HG03103 (cell line): ENCODE results near the gene AMY1C.
"Not testable (repeated sequence)": the region's sequence is repeated elsewhere in the genome, so short reads cannot be mapped to it uniquely, and the experiment has no call there.

ENCODE experiments used
- ATAC-seq: cut with Tn5 transposase; IDR thresholded peaks from one replicate; pipeline ENCODE4 v1.9.1; 2021; ENCODE audit warnings: low read depth; ENCODE audit not compliant: unreplicated experiment

The AMY1C gene

GRCh38 chr1:103749598-103749997, at the start of gene AMY1C:
AMY1C (plus strand) TSS chr1:103749898; CDS start chr1:103750470, 572 bp downstream.
- not testable (repeated sequence) for ATAC-seq

DNA sequence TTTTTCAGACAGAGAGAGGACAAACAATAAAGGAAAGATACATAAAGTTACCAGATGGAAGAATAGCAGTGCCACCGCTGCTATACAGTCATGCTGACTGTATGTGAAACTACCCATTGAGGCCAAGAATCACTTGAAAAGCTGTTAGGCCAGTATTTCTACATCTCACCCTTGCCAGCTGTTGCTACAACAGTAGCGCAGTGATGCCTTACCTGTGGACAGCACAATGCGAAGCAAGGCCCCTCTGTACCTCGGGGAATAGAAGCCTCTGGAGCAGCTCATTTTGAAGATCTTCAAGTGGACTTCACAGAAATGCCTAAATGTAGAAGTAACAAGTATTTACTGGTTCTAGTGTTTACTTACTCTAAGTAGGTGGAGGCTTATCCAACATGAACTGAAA, 49.0 kb upstream of the AMY1C start:
- not testable (repeated sequence) for ATAC-seq

DNA sequence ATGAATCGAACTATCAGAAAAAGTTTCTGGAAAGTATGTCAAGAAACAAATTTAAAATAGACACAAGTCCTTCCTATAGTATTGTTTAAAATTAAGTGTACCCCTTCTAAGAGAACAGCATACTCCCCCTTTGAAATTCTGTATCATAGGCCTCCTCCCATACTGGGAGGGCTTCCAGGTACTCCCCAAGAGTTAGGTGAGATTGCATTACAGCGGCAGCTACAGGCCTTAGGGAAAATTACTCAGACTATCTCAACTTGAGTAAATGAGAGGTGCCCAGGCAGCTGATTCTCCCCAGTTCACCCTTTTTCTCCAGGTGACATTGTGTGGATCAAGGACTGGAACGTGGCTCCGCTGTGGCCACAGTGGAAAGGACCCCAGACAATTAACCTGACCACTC, 48.4 kb upstream of the AMY1C start:
- not testable (repeated sequence) for ATAC-seq

DNA sequence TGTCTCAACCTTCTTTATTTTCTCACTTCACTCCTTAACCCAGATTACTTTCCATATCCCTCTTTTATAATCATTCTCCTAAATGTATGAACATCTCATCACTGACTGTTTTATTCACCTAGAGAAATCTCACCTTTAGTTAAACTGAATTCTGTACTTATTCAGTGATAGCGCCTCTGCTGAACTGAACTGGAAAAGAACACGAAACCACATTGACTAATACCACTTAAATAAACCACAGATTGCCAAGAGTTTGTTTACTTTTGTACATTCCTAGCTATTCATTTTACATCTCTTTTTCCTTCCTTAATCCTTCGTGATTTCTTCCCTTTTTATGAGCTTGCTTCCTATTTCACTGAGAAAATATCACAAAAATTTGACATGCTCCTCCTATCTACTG, 42.0 kb upstream of the AMY1C start:
- ATAC-seq: not testable (repeated sequence)

DNA sequence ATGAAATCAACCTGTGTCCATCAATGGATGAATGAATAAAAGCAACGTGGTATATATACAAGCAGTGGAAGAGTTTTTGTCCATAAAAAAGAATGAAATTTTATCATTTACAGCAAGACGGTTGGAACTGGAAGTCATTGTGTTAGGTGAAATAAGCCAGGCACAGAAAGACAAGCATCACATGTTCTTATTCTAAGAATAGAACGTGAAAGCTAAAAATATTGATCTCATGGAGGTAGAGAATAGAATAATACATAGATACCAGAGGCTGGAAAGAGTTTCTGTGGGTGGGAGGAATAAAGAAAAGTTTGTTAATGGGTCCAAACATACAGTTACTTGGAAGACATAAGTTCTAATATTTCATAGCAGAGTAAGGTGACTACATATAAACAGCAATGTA, 39.3 kb upstream of the AMY1C start:
- not testable (repeated sequence) for ATAC-seq

- not testable (repeated sequence) for ATAC-seq
Measured at GRCh38 chr1:103717404-103717803, 32.3 kb upstream of the AMY1C start.

DNA sequence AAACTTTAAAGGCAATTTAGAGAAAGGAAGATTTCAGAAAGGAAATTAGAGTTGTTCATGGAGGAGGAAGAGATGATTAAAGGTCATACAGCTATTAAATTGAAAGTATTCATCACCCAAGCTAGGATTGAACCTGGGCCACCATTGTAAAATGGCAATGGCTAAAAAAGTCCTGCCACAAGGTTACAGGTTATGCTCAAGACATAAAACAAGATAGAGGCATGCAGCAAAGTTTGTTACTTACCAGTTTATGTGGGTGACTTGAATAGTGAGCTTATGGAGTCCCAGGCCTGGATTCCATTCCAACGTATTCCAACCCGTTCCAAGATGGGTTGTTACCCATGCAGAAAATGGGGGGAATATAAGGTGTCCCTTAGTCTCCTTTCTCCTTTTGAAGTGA, 28.2 kb upstream of the AMY1C start:
- not testable (repeated sequence) for ATAC-seq

DNA sequence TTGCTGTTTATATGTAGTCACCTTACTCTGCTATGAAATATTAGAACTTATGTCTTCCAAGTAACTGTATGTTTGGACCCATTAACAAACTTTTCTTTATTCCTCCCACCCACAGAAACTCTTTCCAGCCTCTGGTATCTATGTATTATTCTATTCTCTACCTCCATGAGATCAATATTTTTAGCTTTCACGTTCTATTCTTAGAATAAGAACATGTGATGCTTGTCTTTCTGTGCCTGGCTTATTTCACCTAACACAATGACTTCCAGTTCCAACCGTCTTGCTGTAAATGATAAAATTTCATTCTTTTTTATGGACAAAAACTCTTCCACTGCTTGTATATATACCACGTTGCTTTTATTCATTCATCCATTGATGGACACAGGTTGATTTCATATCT, 14.4 kb upstream of the AMY1C start:
- not testable (repeated sequence) for ATAC-seq

- ATAC-seq: not testable (repeated sequence)
Measured at GRCh38 chr1:103738031-103738430, 11.7 kb upstream of the AMY1C start.

GRCh38 chr1:103744449-103744848, 5.2 kb upstream of the AMY1C start:
- ATAC-seq: not testable (repeated sequence)

GRCh38 chr1:103745040-103745439, 4.7 kb upstream of the AMY1C start:
- ATAC-seq: not testable (repeated sequence)

DNA sequence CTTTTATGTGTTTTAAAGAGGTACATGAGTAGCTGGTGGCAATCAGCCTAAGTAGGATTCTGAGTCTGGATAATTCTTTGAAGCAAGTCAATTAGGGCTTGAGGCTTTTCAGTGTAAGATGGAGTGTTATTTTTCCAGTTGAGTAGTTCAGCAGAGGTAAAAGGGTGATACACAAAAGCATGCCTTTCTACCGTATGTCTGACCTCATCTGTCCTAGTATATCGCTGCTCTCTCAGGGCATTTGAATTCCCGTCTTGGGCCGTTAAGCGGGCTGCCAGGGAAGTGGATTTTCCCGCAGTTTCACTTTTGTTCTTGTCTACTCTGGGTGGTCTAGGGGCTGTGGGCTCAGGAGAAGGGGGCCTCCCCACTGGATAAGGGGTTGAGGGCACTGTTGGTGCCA, 1.4 kb upstream of the AMY1C start:
- ATAC-seq: not testable (repeated sequence)

GRCh38 chr1:103761896-103762295, 12.2 kb downstream of the AMY1C start:
- ATAC-seq: no peak

DNA sequence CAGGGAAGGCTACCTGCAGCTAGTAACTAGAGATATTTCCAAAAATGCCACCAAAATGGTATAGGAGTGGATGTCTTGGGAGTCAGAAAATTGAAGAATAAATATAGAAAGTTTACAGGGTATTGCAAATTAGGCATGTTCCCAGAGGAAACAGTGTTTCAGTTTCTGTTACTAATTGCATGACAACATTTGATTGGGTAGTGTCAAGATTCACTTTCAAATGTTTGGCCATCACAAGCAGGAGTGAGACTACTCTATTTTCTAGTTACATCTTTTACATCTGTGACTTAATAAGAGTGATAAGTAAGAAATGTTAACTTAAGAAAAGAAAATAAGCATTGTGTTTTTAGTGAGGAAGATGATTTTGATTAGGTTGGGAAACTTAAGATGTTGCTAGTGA, 30.2 kb downstream of the AMY1C start:
- ATAC-seq: no peak

DNA sequence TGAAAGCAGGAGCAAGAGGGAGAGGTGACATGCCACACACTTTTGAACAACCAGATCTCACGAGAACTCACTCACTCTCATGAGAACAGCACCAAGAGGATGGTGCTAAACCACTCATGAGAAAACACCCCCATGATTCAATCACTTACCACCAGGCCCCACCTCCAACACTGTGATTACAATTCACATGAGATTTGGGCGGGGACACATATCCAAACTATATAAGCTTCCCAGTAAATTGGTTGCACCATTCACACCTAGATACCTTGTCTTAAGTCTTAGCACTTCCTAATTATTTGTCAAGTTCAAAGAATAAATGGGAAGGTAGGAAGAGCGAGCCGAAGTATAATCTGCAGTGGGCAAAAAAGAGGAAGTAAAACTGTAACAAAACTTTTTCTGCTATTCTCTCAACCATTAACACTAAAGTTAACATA, 34.3 kb downstream of the AMY1C start:
- peak; percentile 48 for ATAC-seq

DNA sequence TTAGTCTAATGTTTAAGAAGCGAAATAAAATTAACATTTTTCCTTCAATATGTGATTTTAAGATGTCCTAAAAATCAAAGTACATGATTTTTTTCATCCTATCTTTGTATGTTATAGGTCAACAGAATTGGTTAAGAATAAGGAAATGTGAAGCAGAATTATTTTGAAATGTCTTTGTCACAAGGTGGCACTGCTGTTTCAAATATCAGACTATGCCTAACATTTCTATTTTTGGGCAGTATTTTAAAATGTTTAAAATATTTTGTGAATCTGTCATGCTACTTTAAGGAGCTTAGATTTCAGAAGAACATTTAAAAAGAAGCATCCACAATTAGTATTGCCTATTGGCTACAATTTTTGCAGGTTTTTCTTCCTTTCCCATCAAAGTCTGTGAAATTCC, 38.7 kb downstream of the AMY1C start:
- ATAC-seq: no peak

DNA sequence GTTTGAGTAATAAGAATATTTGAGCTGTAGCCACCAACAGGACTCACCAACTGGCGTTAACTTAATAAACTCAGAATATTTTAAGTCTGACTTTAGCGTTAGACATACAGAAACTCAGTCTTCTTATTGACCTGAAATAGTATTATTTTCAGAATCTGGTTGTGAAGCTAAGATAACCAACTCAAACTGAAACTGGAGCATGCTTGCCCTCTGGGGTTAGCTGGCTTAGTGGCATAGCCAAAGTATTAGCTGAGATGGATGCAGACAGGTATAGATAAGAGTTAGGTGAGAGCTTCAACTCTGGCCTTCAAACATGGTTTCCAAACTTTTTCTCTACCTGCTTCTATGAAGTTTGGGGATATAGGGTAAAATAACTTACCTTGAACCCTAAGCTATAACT, 40.5 kb downstream of the AMY1C start:
- ATAC-seq: no peak
